ENCODE measurements around the gene TACR2. TPM values are rescaled to one million over a fixed set of nuclear protein-coding genes. Genes with fewer than 3 reads are reported as not detected.

Gene TACR2
- total and polyA plus RNA-seq, 2 of the 13 experiments (the other 11 are each of a cell fraction or from before 2014, with no cell fraction given): 0.04 TPM; not detected in 1

GRCh38 chr10:69425511-69426298 is 9.0 kb upstream of the TACR2 start (continued):
- no peak for TF ChIP-seq REXO4 (CRISPR knock-in tag; IDR thresholded peaks at IDR 0.05; ENCODE audit: borderline replicate concordance)
- TF ChIP-seq ZNF441 (CRISPR knock-in tag; IDR thresholded peaks at IDR 0.05; ENCODE audit: borderline replicate concordance): no peak
- no peak for TF ChIP-seq ZBTB3 (CRISPR knock-in tag; IDR thresholded peaks at IDR 0.05; ENCODE audit: borderline replicate concordance, low read depth)
- no peak for TF ChIP-seq UBTF (CRISPR knock-in tag; IDR thresholded peaks at IDR 0.05)
- TF ChIP-seq ZNF354B (CRISPR knock-in tag; IDR thresholded peaks at IDR 0.05): no peak
- TF ChIP-seq ZNF569 (CRISPR knock-in tag; IDR thresholded peaks at IDR 0.05; ENCODE audit: borderline replicate concordance): no peak
- no peak for TF ChIP-seq ZBTB43 (CRISPR knock-in tag; conservative IDR thresholded peaks at IDR 0.05)
- TF ChIP-seq DR1 (CRISPR knock-in tag; IDR thresholded peaks at IDR 0.05): no peak
- TF ChIP-seq RBFOX2 (IDR thresholded peaks at IDR 0.05; ENCODE audit: low read depth, low read length): no peak
- TF ChIP-seq EP300 (IDR thresholded peaks at IDR 0.05; ENCODE audit: low read depth in 2 of 2, low read length in 2 of 2): peak in 1 of 2 experiments; percentile 85; a peak in 1 of 4 replicates
- peak; percentile 90 for TF ChIP-seq EP300 (CRISPR knock-in tag; IDR thresholded peaks at IDR 0.05; ENCODE audit: borderline replicate concordance)
- no peak for TF ChIP-seq PBX2 (CRISPR knock-in tag; IDR thresholded peaks at IDR 0.05)
- TF ChIP-seq ZNF607 (CRISPR knock-in tag; IDR thresholded peaks at IDR 0.05; ENCODE audit: borderline replicate concordance): no peak
- TF ChIP-seq ARNT2 (CRISPR knock-in tag; IDR thresholded peaks at IDR 0.05; ENCODE audit: low read depth): no peak
- TF ChIP-seq SIX4 (CRISPR knock-in tag; IDR thresholded peaks at IDR 0.05): peak; percentile 48; the same call in 1 of the 2 replicates
- no peak for TF ChIP-seq TOPORS (CRISPR knock-in tag; IDR thresholded peaks at IDR 0.05)
- no peak for TF ChIP-seq HNRNPL (IDR thresholded peaks at IDR 0.05; ENCODE audit: low read depth, low read length)
- TF ChIP-seq ZSCAN21 (CRISPR knock-in tag; IDR thresholded peaks at IDR 0.05; ENCODE audit: borderline replicate concordance): peak; percentile 65; the same call in 1 of the 2 replicates
- no peak for TF ChIP-seq ZNF296 (CRISPR knock-in tag; conservative IDR thresholded peaks at IDR 0.05)
- TF ChIP-seq ZNF639 (CRISPR knock-in tag; conservative IDR thresholded peaks at IDR 0.05): no peak
- no peak for TF ChIP-seq FLYWCH1 (CRISPR knock-in tag; IDR thresholded peaks at IDR 0.05)
- no peak for TF ChIP-seq EHMT2 (IDR thresholded peaks at IDR 0.05; ENCODE audit: borderline replicate concordance, low read depth, low read length)

Data from HepG2 (cell line).